OCI-LY3 (cell line): ENCODE data around the gene DNAL1.

Experiments
- EZH2phosphoT487 ChIP-seq: fragments of 200-600 bp; shearing (Covaris generic); IDR thresholded peaks from 2 replicates; pipeline ENCODE4 v1.6.1; 2018; ENCODE audit warnings: antibody characterized with exemption, mixed run types, low read depth
- TF ChIP-seq, protein P1 (sequence below): fragments of 200-600, 300-600 bp; sonication (generic); IDR thresholded peaks from 2 replicates; pipeline ENCODE4 v1.5.1; 2014; ENCODE audit warnings: antibody characterized with exemption, low read length, low read depth

DNA sequence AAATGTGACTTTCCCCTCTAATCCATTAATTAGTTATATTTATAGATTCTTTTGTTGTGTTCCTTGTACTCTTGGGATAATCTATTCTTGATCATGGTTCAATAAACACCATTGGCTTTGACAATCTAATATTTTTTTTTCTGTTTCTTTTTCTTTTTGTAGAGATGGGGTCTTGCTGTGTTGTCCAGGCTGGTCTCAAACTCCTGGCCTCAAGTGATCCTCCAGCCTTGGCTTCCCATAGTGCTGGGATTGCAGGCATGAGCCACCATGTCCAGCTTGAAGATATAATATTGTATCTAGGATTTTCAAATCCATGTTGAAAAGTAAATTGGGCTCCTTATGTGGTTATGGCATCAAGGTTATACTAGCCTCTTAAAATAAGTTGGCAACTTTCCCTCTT, 6.2 kb downstream of the DNAL1 start:
- TF ChIP-seq EZH2phosphoT487, result no peak
- TF ChIP-seq, protein P1, sequence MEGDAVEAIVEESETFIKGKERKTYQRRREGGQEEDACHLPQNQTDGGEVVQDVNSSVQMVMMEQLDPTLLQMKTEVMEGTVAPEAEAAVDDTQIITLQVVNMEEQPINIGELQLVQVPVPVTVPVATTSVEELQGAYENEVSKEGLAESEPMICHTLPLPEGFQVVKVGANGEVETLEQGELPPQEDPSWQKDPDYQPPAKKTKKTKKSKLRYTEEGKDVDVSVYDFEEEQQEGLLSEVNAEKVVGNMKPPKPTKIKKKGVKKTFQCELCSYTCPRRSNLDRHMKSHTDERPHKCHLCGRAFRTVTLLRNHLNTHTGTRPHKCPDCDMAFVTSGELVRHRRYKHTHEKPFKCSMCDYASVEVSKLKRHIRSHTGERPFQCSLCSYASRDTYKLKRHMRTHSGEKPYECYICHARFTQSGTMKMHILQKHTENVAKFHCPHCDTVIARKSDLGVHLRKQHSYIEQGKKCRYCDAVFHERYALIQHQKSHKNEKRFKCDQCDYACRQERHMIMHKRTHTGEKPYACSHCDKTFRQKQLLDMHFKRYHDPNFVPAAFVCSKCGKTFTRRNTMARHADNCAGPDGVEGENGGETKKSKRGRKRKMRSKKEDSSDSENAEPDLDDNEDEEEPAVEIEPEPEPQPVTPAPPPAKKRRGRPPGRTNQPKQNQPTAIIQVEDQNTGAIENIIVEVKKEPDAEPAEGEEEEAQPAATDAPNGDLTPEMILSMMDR, result no peak
